GM12878 (cell line): ENCODE data around the gene ABTB1. TPM values are rescaled to one million over a fixed set of nuclear protein-coding genes. Genes with fewer than 3 reads are reported as not detected.

ENCODE experiments used
- BCLAF1 ChIP-seq: fragments of 450-650 bp; IDR thresholded peaks from 2 replicates; pipeline ENCODE4 v1.6.1; 2017; ENCODE audit warnings: antibody characterized with exemption, mild to moderate bottlenecking, moderate library complexity
- GATAD2B ChIP-seq: fragments of 450-650 bp; conservative IDR thresholded peaks from 2 replicates; pipeline ENCODE4 v1.6.1; 2017; ENCODE audit warnings: low read depth, mild to moderate bottlenecking, moderate library complexity
- IKZF2 ChIP-seq, 2 experiments: fragments of 450-650 bp; IDR thresholded peaks; 2 replicates each; pipeline ENCODE4 v1.6.1; 2017; ENCODE audit warnings: mild to moderate bottlenecking in 2 of 2, moderate library complexity in 2 of 2
- MYC ChIP-seq: IDR thresholded peaks from 2 replicates; pipeline ENCODE4 v1.6.1; 2011; ENCODE audit warnings: mild to moderate bottlenecking, low read length, moderate library complexity, inconsistent platforms; ENCODE audit not compliant: insufficient read depth, insufficient replicate concordance, insufficient read length, severe bottlenecking
- POLR2A ChIP-seq: IDR thresholded peaks from 2 replicates; pipeline ENCODE4 v1.6.1; 2011; ENCODE audit warnings: low read depth, mild to moderate bottlenecking, low read length
- POLR2AphosphoS2 ChIP-seq: IDR thresholded peaks from 2 replicates; pipeline ENCODE4 v1.6.1; 2011; ENCODE audit warnings: low read depth, mild to moderate bottlenecking, low read length, improper control_type of control experiment, moderate library complexity
- polyA plus RNA-seq, 11 experiments: library from polyadenylated mRNA; depleted of rRNA in 4 of 11; unstranded in 6 of 11; stranded (reverse) in 5 of 11; fragments of >200 nt; fragmentation: Nextera tagmentation in 4 of 11; fragmentation: Illumina TruSeq in 1 of 11; extraction: Ambion mirVana in 4 of 11; extraction: Trizol in 1 of 11; gene quantifications; 1 replicate in 1 of 11; 2 replicates in 10 of 11; pipeline versions ENCODE4 v1.2.1 to v1.2.3, GENCODE V29; 2011 to 2016; ENCODE audit warnings: inconsistent platforms in 2 of 11, missing spikeins in 2 of 11, low read depth in 1 of 11
- total RNA-seq, 4 experiments: library from RNA; depleted of rRNA in 3 of 4; stranded (reverse); fragments of >200 nt in 3 of 4; fragmentation: Illumina TruSeq in 1 of 4; extraction: Trizol in 1 of 4; gene quantifications; 2 replicates each; pipeline versions ENCODE4 v1.2.1 to v1.2.3, GENCODE V29; 2013 to 2021
- TF ChIP-seq, protein P1 (sequence below): fragments of 450-650 bp; formaldehyde crosslinking; IDR thresholded peaks from 2 replicates; pipeline ENCODE4 v1.4.0; 2020; ENCODE audit warnings: mild to moderate bottlenecking, moderate library complexity

ABTB1 gene
- total and polyA plus RNA-seq, 10 of the 15 experiments (the other 5 are each of a cell fraction or from before 2014, with no cell fraction given): 0.11 to 10.2 (median 7.1) TPM

GRCh38 chr3:127672429-127673190 is at the start of gene ABTB1 (continued):
- TF ChIP-seq, protein P1, sequence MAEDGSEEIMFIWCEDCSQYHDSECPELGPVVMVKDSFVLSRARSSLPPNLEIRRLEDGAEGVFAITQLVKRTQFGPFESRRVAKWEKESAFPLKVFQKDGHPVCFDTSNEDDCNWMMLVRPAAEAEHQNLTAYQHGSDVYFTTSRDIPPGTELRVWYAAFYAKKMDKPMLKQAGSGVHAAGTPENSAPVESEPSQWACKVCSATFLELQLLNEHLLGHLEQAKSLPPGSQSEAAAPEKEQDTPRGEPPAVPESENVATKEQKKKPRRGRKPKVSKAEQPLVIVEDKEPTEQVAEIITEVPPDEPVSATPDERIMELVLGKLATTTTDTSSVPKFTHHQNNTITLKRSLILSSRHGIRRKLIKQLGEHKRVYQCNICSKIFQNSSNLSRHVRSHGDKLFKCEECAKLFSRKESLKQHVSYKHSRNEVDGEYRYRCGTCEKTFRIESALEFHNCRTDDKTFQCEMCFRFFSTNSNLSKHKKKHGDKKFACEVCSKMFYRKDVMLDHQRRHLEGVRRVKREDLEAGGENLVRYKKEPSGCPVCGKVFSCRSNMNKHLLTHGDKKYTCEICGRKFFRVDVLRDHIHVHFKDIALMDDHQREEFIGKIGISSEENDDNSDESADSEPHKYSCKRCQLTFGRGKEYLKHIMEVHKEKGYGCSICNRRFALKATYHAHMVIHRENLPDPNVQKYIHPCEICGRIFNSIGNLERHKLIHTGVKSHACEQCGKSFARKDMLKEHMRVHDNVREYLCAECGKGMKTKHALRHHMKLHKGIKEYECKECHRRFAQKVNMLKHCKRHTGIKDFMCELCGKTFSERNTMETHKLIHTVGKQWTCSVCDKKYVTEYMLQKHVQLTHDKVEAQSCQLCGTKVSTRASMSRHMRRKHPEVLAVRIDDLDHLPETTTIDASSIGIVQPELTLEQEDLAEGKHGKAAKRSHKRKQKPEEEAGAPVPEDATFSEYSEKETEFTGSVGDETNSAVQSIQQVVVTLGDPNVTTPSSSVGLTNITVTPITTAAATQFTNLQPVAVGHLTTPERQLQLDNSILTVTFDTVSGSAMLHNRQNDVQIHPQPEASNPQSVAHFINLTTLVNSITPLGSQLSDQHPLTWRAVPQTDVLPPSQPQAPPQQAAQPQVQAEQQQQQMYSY (CRISPR knock-in tag): no peak
- peak; percentile 87 for TF ChIP-seq POLR2A
- peak; percentile 47 for TF ChIP-seq GATAD2B
- no peak for TF ChIP-seq IKZF2 (IDR thresholded peaks at IDR 0.05)
- TF ChIP-seq MYC: no peak
- TF ChIP-seq BCLAF1: no peak
- TF ChIP-seq POLR2AphosphoS2: 0 out of 2 replicates have a peak, but pooled peaks have one; percentile 39
